Activated T-helper 17 cell treated with anti-CD3 and anti-CD28 coated beads, Interleukin-2, amount 50 U/mL, for 72 hours (primary cell): Measurements from ENCODE around the gene FGF3. TPM values are rescaled to one million over a fixed set of nuclear protein-coding genes. Genes with fewer than 3 reads are reported as not detected.

Experiments
- total RNA-seq, 2 donors: library from RNA; stranded (reverse); gene quantifications; one replicate each; pipeline ENCODE4 v1.2.3, GENCODE V29; 2022

Gene FGF3
- total RNA-seq, 2 donors from 2014 or later, result not detected

Other genes starting within 250 kb of the FGF3 start
- gene CCND1, start 178.3 kb downstream of the FGF3 start, total RNA-seq, result 1 to 10 TPM in 1 of 2 donors, under 1 TPM in 1; 0.82 to 3.7 TPM
- gene LTO1, start 144.1 kb downstream of the FGF3 start, total RNA-seq, result 10 to 100 TPM; 20.4 to 25.6 TPM
- not detected for gene FGF19, start 115.4 kb downstream of the FGF3 start, total RNA-seq
- gene FGF4, start 44.1 kb downstream of the FGF3 start, total RNA-seq, result not detected